HepG2 (cell line): Measurements from ENCODE around the gene CALN1. TPM values are rescaled to one million over a fixed set of nuclear protein-coding genes. Genes with fewer than 3 reads are reported as not detected.

Experiments
- ATAC-seq: fragments of 200-7000 bp; cut with Tn5 transposase; 3 replicates; pipeline ENCODE4 v1.9.1; 2020; ENCODE audit warnings: mild to moderate bottlenecking, moderate library complexity
- BruUV-seq: library from RNA; stranded (reverse); fragments of 400-500 nt; replicated peaks from 2 replicates; lab custom pipeline; 2021; lab: Mats Ljungman, UMichigan
- CTCF ChIA-PET: fragments of 300-600 bp; formaldehyde crosslinking; extraction: SDS; loops from one replicate; lab custom pipeline; 2021; ENCODE audit warnings: low total read pairs, inconsistent platforms, low intra/inter-chr PET ratio; lab: Yijun Ruan, JAX
- POLR2A ChIA-PET: fragments of 350-600 bp; sonication (Branson Sonifier 250); formaldehyde crosslinking; loops from one replicate; lab custom pipeline; 2020; ENCODE audit warnings: antibody characterized with exemption, inconsistent platforms; lab: Yijun Ruan, JAX
- DNase-seq: peaks from one replicate; pipeline ENCODE4 v3.0.0-alpha.2; 2015; ENCODE audit warnings: low spot score
- FAIRE-seq: peaks from 3 replicates; lab custom pipeline; 2011; peaks lifted over from hg19 to GRCh38; lab: Jason Lieb, UNC
- H2AFZ ChIP-seq: one replicate; pipeline ENCODE4 v1.6.1; 2011; ENCODE audit warnings: low read length, inconsistent platforms
- H3K27ac ChIP-seq: fragments of 300-600 bp; 3 replicates; pipeline ENCODE4 v1.8.0; 2011; ENCODE audit warnings: mixed run types, mild to moderate bottlenecking, mixed read lengths, low read length, inconsistent platforms; ENCODE audit not compliant: insufficient read depth; ENCODE audit errors: extremely low read length
- H3K27me3 ChIP-seq, 2 experiments: fragments of 200-600 bp in 1 of 2; 2 replicates in 1 of 2; 3 replicates in 1 of 2; pipeline versions ENCODE4 v1.6.0 to v1.8.0; 2011; ENCODE audit warnings: low read length in 2 of 2, mild to moderate bottlenecking in 2 of 2, moderate library complexity in 2 of 2, inconsistent platforms in 1 of 2; ENCODE audit not compliant: insufficient read depth in 2 of 2, control insufficient read depth in 1 of 2
- H3K36me3 ChIP-seq, 2 experiments: fragments of 200-600 bp in 1 of 2; replicated peaks in 1 of 2; 2 replicates in 1 of 2; 3 replicates in 1 of 2; pipeline versions ENCODE4 v1.5.1 to v1.8.0; 2011; ENCODE audit warnings: low read length in 2 of 2, inconsistent platforms in 1 of 2; ENCODE audit not compliant: insufficient read depth in 2 of 2, control insufficient read depth in 1 of 2
- H3K4me1 ChIP-seq: 2 replicates; pipeline ENCODE4 v1.5.1; 2012; ENCODE audit warnings: low read length, inconsistent platforms; ENCODE audit not compliant: insufficient read depth
- H3K4me2 ChIP-seq: 2 replicates; pipeline ENCODE4 v1.6.0; 2011; ENCODE audit warnings: low read depth, low read length, inconsistent platforms
- H3K4me3 ChIP-seq, 3 experiments: fragments of 200-600 bp in 1 of 3; sonication (generic), shearing (Covaris generic) in 1 of 3; replicated peaks in 1 of 3; 2 replicates each; pipeline ENCODE4 v1.5.1; 2011 to 2016; ENCODE audit warnings: low read length in 3 of 3, inconsistent platforms in 2 of 3, low read depth in 2 of 3, mild to moderate bottlenecking in 2 of 3, control low read depth in 1 of 3, mixed read lengths in 1 of 3; ENCODE audit not compliant: insufficient read depth in 1 of 3
- H3K79me2 ChIP-seq: one replicate; pipeline ENCODE4 v1.6.1; 2011; ENCODE audit warnings: low read length, inconsistent platforms; ENCODE audit not compliant: insufficient read depth
- H3K9ac ChIP-seq: 2 replicates; pipeline ENCODE4 v1.6.0; 2011; ENCODE audit warnings: mild to moderate bottlenecking, low read depth, low read length, inconsistent platforms; ENCODE audit not compliant: insufficient read depth
- H3K9me3 ChIP-seq: 2 replicates; pipeline ENCODE4 v1.5.1; 2012; ENCODE audit warnings: mild to moderate bottlenecking, low read length
- H4K20me1 ChIP-seq: 2 replicates; pipeline ENCODE4 v1.6.0; 2011; ENCODE audit warnings: inconsistent platforms, mild to moderate bottlenecking, low read length, moderate library complexity; ENCODE audit not compliant: insufficient read depth
- ATF1 ChIP-seq: IDR thresholded peaks from 2 replicates; pipeline ENCODE4 v1.6.1; 2016; ENCODE audit warnings: mild to moderate bottlenecking, control low read depth
- BRCA1 ChIP-seq: sonication (generic); formaldehyde crosslinking; IDR thresholded peaks from 2 replicates; pipeline ENCODE4 v1.4.0; 2020; ENCODE audit warnings: missing genetic modification reagents
- FOXC1 ChIP-seq: sonication (generic); formaldehyde crosslinking; IDR thresholded peaks from 2 replicates; pipeline ENCODE4 v1.8.0; 2022; ENCODE audit warnings: mild to moderate bottlenecking, missing genetic modification reagents, borderline replicate concordance
- HNRNPH1 ChIP-seq: fragments of 200-400 bp; formaldehyde crosslinking; optimal IDR thresholded peaks from 2 replicates; pipeline ENCODE3; 2017; ENCODE audit warnings: mild to moderate bottlenecking, low read depth, low read length
- JUND ChIP-seq: sonication (generic); formaldehyde crosslinking; IDR thresholded peaks from 2 replicates; pipeline ENCODE4 v1.8.0; 2022; ENCODE audit warnings: mild to moderate bottlenecking, missing genetic modification reagents
- LCORL ChIP-seq, 2 experiments: fragments of 450-650 bp in 1 of 2; sonication (generic) in 1 of 2; formaldehyde crosslinking in 1 of 2; IDR thresholded peaks; 2 replicates each; pipeline versions ENCODE4 v1.5.0 to v1.6.1; 2017 to 2020; ENCODE audit warnings: antibody characterized with exemption in 1 of 2, missing genetic modification reagents in 1 of 2
- NFKBIZ ChIP-seq: IDR thresholded peaks from 2 replicates; pipeline ENCODE4 v1.6.1; 2018; ENCODE audit warnings: missing genetic modification reagents, missing compliant biosample characterization
- PHF5A ChIP-seq: IDR thresholded peaks from one replicate; pipeline ENCODE4 v1.6.1; 2018; ENCODE audit warnings: low read depth, missing genetic modification reagents; ENCODE audit not compliant: unreplicated experiment
- POGZ ChIP-seq: sonication (generic); formaldehyde crosslinking; IDR thresholded peaks from 2 replicates; pipeline ENCODE4 v1.4.0; 2020; ENCODE audit warnings: mild to moderate bottlenecking, missing genetic modification reagents
- POLR2AphosphoS5 ChIP-seq: IDR thresholded peaks from 2 replicates; pipeline ENCODE4 v1.6.1; 2012; ENCODE audit warnings: low read depth, low read length
- SP1 ChIP-seq, 2 experiments: fragments of 450-650 bp in 1 of 2; sonication (generic) in 1 of 2; formaldehyde crosslinking in 1 of 2; IDR thresholded peaks; 2 replicates each; pipeline versions ENCODE4 v1.4.0 to v1.6.1; 2016 to 2020; ENCODE audit warnings: missing genetic modification reagents in 1 of 2
- TAF1 ChIP-seq: sonication (generic); formaldehyde crosslinking; IDR thresholded peaks from 2 replicates; pipeline ENCODE4 v1.4.0; 2020; ENCODE audit warnings: missing genetic modification reagents
- ZNF383 ChIP-seq: sonication (generic); formaldehyde crosslinking; IDR thresholded peaks from 2 replicates; pipeline ENCODE4 v1.4.0; 2020; ENCODE audit warnings: missing genetic modification reagents, mild to moderate bottlenecking, borderline replicate concordance
- WGBS: methylation state at CpG from one replicate; pipeline ENCODE4 v1.1.6; 2017; ENCODE audit warnings: low lambda C conversion rate; 5-methylcytosine and 5-hydroxymethylcytosine counted together
- in situ Hi-C: cut with HindIII; loops from 2 replicates; pipeline ENCODE4 v1.10.0; 2017; ENCODE audit warnings: low pct_unique_long_range_greater_than_20kb; ENCODE audit not compliant: extremely low pct_ligation_motif_present
- intact Hi-C: fragments of 100-400 bp; cut with micrococcal nuclease; formaldehyde crosslinking; loops from one replicate; pipeline ENCODE4 v1.10.0; 2022; ENCODE audit not compliant: unreplicated experiment
- polyA plus RNA-seq, 8 experiments: library from polyadenylated mRNA; depleted of rRNA in 3 of 8; stranded (reverse) in 7 of 8; unstranded in 1 of 8; fragments of >200 nt; fragmentation: Illumina TruSeq in 4 of 8; extraction: Trizol in 4 of 8; gene quantifications; 2 replicates each; pipeline versions ENCODE4 v1.2.1 to v1.2.3, GENCODE V29; 2011 to 2016; ENCODE audit warnings: low read depth in 4 of 8, missing spikeins in 1 of 8, mixed read lengths in 1 of 8; ENCODE audit not compliant: insufficient read depth in 1 of 8
- total RNA-seq, 5 experiments: library from RNA; depleted of rRNA; stranded (reverse); fragments of >200 nt; fragmentation: Illumina TruSeq; extraction: Trizol; gene quantifications; 2 replicates each; pipeline ENCODE4 v1.2.3, GENCODE V29; 2016; ENCODE audit warnings: low read depth in 1 of 5
- TF ChIP-seq, protein P1 (sequence below): sonication (generic); formaldehyde crosslinking; IDR thresholded peaks from 2 replicates; pipeline ENCODE4 v1.5.1; 2020; ENCODE audit warnings: mild to moderate bottlenecking, missing genetic modification reagents, borderline replicate concordance
- TF ChIP-seq, protein P2 (sequence below): IDR thresholded peaks from 2 replicates; pipeline ENCODE4 v1.6.1; 2016; ENCODE audit warnings: mild to moderate bottlenecking, missing biosample characterization, missing genetic modification reagents
- TF ChIP-seq, protein P3 (sequence below): sonication (generic); formaldehyde crosslinking; IDR thresholded peaks from 2 replicates; pipeline ENCODE4 v1.8.0; 2022; ENCODE audit warnings: low read depth, missing genetic modification reagents

CALN1 gene
- total and polyA plus RNA-seq, 2 of the 13 experiments (the other 11 are each of a cell fraction or from before 2014, with no cell fraction given): not detected

DNA sequence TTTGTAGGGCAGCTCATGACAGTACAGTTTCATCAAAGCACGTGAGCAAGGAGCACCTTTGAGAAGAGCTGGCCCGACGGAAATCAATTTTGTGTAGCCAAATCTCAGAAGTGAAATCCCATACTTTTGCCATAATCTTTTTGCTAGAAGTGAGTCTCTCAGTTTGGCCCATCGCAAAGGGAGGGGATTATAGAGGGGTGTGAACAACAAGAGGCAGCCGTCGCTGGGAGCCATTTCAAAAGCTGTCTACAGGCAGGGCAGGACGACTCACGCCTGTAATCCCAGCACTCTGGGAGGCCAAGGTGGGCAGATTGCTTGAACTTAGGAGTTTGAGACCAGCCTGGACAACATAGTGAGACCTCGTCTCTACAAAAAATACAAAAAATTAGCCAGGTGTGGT lies 680.4 kb downstream of the CALN1 start:
- Histone ChIP-seq H3K9ac (no peak overlapping the region), H3K4me2 (no peak overlapping the region), H3K36me3 (no peaks in the 10 kb centered on the region), H4K20me1 (no peaks in the 10 kb centered on the region), H3K27me3 (no peaks in the 10 kb centered on the region), H2AFZ (no peak overlapping the region), H3K79me2 (no peaks in the 10 kb centered on the region), H3K9me3 (no peaks in the 10 kb centered on the region), H3K4me1 (no peaks in the 10 kb centered on the region), H3K4me3 (no peak overlapping the region), H3K27ac (no peak overlapping the region)
- intact Hi-C loops (loop anchor here (2.0 kb wide), 1 partner anchor 903 kb away; no protein-coding TSS in a partner anchor), in situ Hi-C loops (no loop called here)
- DNase-seq (no peak), ATAC-seq (no peak), FAIRE-seq (no peak)
- TF ChIP-seq NFKBIZ: no peak
- TF ChIP-seq PHF5A (CRISPR knock-in tag): no peak
- TF ChIP-seq ATF1: no peak
- TF ChIP-seq LCORL (IDR thresholded peaks at IDR 0.05): no peak
- no peak for TF ChIP-seq LCORL (CRISPR knock-in tag; IDR thresholded peaks at IDR 0.05)
- TF ChIP-seq FOXC1 (CRISPR knock-in tag): no peak
- TF ChIP-seq TAF1 (CRISPR knock-in tag): no peak
- TF ChIP-seq, protein P1, sequence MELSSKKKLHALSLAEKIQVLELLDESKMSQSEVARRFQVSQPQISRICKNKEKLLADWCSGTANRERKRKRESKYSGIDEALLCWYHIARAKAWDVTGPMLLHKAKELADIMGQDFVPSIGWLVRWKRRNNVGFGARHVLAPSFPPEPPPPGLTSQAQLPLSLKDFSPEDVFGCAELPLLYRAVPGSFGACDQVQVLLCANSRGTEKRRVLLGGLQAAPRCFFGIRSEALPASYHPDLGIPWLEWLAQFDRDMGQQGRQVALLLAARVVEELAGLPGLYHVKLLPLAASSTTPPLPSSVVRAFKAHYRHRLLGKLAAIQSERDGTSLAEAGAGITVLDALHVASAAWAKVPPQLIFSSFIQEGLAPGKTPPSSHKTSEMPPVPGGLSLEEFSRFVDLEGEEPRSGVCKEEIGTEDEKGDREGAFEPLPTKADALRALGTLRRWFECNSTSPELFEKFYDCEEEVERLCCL: no peak
- no peak for TF ChIP-seq POGZ (CRISPR knock-in tag)
- no peak for TF ChIP-seq SP1 (IDR thresholded peaks at IDR 0.05)
- no peak for TF ChIP-seq SP1 (CRISPR knock-in tag; IDR thresholded peaks at IDR 0.05)
- TF ChIP-seq HNRNPH1: no peak
- no peak for TF ChIP-seq BRCA1
- TF ChIP-seq, protein P2, sequence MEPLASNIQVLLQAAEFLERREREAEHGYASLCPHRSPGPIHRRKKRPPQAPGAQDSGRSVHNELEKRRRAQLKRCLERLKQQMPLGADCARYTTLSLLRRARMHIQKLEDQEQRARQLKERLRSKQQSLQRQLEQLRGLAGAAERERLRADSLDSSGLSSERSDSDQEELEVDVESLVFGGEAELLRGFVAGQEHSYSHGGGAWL (CRISPR knock-in tag): no peak
- no peak for TF ChIP-seq ZNF383 (CRISPR knock-in tag)
- TF ChIP-seq, protein P3, sequence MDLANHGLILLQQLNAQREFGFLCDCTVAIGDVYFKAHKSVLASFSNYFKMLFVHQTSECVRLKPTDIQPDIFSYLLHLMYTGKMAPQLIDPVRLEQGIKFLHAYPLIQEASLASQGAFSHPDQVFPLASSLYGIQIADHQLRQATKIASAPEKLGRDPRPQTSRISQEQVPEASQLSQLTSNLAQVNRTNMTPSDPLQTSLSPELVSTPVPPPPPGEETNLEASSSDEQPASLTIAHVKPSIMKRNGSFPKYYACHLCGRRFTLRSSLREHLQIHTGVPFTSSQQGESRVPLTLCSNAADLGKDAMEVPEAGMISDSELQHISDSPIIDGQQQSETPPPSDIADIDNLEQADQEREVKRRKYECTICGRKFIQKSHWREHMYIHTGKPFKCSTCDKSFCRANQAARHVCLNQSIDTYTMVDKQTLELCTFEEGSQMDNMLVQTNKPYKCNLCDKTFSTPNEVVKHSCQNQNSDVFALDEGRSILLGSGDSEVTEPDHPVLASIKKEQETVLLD (CRISPR knock-in tag): no peak
- TF ChIP-seq POLR2AphosphoS5: no peak
- TF ChIP-seq JUND (CRISPR knock-in tag): no peak
- ChIA-PET CTCF (interaction anchor here (1.1 to 1.8 kb wide), 2 partner anchors 875 to 919 kb away, joined by 3 read pairs; no protein-coding TSS in a partner anchor), POLR2A (no interaction called here)
- BruUV-seq: no TSS peak
- 24% methylated on average over 4 of the region's 9 CpGs for WGBS
